Middle frontal gyrus (tissue), 1 donor: ENCODE measurements around the gene ZDHHC18.
"Not testable (repeated sequence)": the region's sequence is repeated elsewhere in the genome, so short reads cannot be mapped to it uniquely, and the experiment has no call there.

Source experiments
- DNase-seq: peaks from one replicate; pipeline ENCODE4 v3.0.0-alpha.2; 2015; ENCODE audit warnings: low spot score; ENCODE audit errors: extremely low spot score

Gene ZDHHC18

GRCh38 chr1:26791148-26791547, 35.3 kb upstream of the ZDHHC18 start:
- DNase-seq: no peak

GRCh38 chr1:26791626-26792025, 34.9 kb upstream of the ZDHHC18 start:
- no peak for DNase-seq

- DNase-seq: no peak
These were observed 33.6 kb upstream of the ZDHHC18 start for GRCh38 chr1:26792924-26793323.

GRCh38 chr1:26794391-26794790, 32.1 kb upstream of the ZDHHC18 start:
- no peak for DNase-seq

GRCh38 chr1:26797627-26798026, 28.9 kb upstream of the ZDHHC18 start:
- no peak for DNase-seq

- no peak for DNase-seq
These were observed 26.9 kb upstream of the ZDHHC18 start for GRCh38 chr1:26799479-26800142.

GRCh38 chr1:26803932-26804331, 22.6 kb upstream of the ZDHHC18 start:
- DNase-seq: not testable (repeated sequence)

GRCh38 chr1:26810105-26810504, 16.4 kb upstream of the ZDHHC18 start:
- DNase-seq: not testable (repeated sequence)

GRCh38 chr1:26811057-26811456, 15.4 kb upstream of the ZDHHC18 start:
- no peak for DNase-seq

GRCh38 chr1:26811708-26812107, 14.8 kb upstream of the ZDHHC18 start:
- no peak for DNase-seq

GRCh38 chr1:26814377-26814776, 12.1 kb upstream of the ZDHHC18 start:
- no peak for DNase-seq

- no peak for DNase-seq
These were observed 11.6 kb upstream of the ZDHHC18 start for GRCh38 chr1:26814893-26815292.

- no peak for DNase-seq
These were observed 5.7 kb upstream of the ZDHHC18 start for GRCh38 chr1:26820784-26821269.

GRCh38 chr1:26822737-26823395, 3.6 kb upstream of the ZDHHC18 start:
- no peak for DNase-seq

- DNase-seq: no peak
These were observed 1.8 kb upstream of the ZDHHC18 start for GRCh38 chr1:26824731-26825130.

- no peak for DNase-seq
These were observed 667 bp downstream of the ZDHHC18 start for GRCh38 chr1:26827106-26827604.

- DNase-seq: no peak
These were observed 1.2 kb downstream of the ZDHHC18 start for GRCh38 chr1:26827663-26828062.

- no peak for DNase-seq
These were observed 2.0 kb downstream of the ZDHHC18 start for GRCh38 chr1:26828411-26828991.

- DNase-seq: no peak
These were observed 2.9 kb downstream of the ZDHHC18 start for GRCh38 chr1:26829184-26829911.

GRCh38 chr1:26831059-26831458, 4.6 kb downstream of the ZDHHC18 start:
- no peak for DNase-seq

- no peak for DNase-seq
These were observed 5.2 kb downstream of the ZDHHC18 start for GRCh38 chr1:26831546-26832248.
